DND-41 (cell line): ENCODE measurements around the gene ARSI.

Experiments used
- ATAC-seq: fragments of 200-7000 bp; cut with Tn5 transposase; 3 replicates; pipeline ENCODE4 v1.9.1; 2021; ENCODE audit warnings: low read depth; ENCODE audit not compliant: insufficient read depth
- DNase-seq: peaks from one replicate; pipeline ENCODE4 v3.0.0-alpha.2; 2020
- H2AFZ ChIP-seq: 2 replicates; pipeline ENCODE4 v1.6.0; 2012; ENCODE audit warnings: low read depth, low read length
- H3K27ac ChIP-seq: 2 replicates; pipeline ENCODE4 v1.5.1; 2012; ENCODE audit warnings: low read length, inconsistent platforms
- H3K27me3 ChIP-seq: fragments of 200-600 bp; sonication (generic); 2 replicates; pipeline ENCODE4 v1.6.0; 2012; ENCODE audit warnings: low read length, mild to moderate bottlenecking, inconsistent platforms; ENCODE audit not compliant: insufficient read depth, poor library complexity
- H3K36me3 ChIP-seq: 2 replicates; pipeline ENCODE4 v1.5.1; 2012; ENCODE audit warnings: low read length, inconsistent platforms; ENCODE audit not compliant: insufficient read depth
- H3K4me1 ChIP-seq: 2 replicates; pipeline ENCODE4 v1.5.1; 2012; ENCODE audit warnings: mild to moderate bottlenecking, low read length; ENCODE audit not compliant: insufficient read depth
- H3K4me2 ChIP-seq: 2 replicates; pipeline ENCODE4 v1.6.0; 2012; ENCODE audit warnings: mild to moderate bottlenecking, moderate library complexity, low read length, inconsistent platforms; ENCODE audit not compliant: insufficient read depth
- H3K4me3 ChIP-seq, 2 experiments: fragments of 200-600 bp in 1 of 2; shearing (Covaris generic) in 1 of 2; 2 replicates each; pipeline ENCODE4 v1.5.1; 2012 to 2016; ENCODE audit warnings: inconsistent platforms in 2 of 2, low read length in 2 of 2, mild to moderate bottlenecking in 2 of 2, low read depth in 1 of 2, moderate library complexity in 1 of 2
- H3K79me2 ChIP-seq: 2 replicates; pipeline ENCODE4 v1.6.0; 2012; ENCODE audit warnings: low read length, inconsistent platforms; ENCODE audit not compliant: insufficient read depth
- H3K9ac ChIP-seq: 2 replicates; pipeline ENCODE4 v1.6.0; 2012; ENCODE audit warnings: low read depth, mild to moderate bottlenecking, inconsistent platforms, low read length, moderate library complexity
- H3K9me3 ChIP-seq: 2 replicates; pipeline ENCODE4 v1.5.1; 2012; ENCODE audit warnings: low read length, moderate library complexity, mild to moderate bottlenecking, inconsistent platforms; ENCODE audit not compliant: insufficient read depth, severe bottlenecking
- H4K20me1 ChIP-seq: 2 replicates; pipeline ENCODE4 v1.6.0; 2012; ENCODE audit warnings: low read length; ENCODE audit not compliant: insufficient read depth
- CTCF ChIP-seq: IDR thresholded peaks from 2 replicates; pipeline ENCODE4 v1.5.1; 2012; ENCODE audit warnings: borderline replicate concordance, low read length, moderate library complexity, mild to moderate bottlenecking; ENCODE audit not compliant: poor library complexity, severe bottlenecking; ENCODE audit errors: extremely low read depth
- EZH2 ChIP-seq: IDR thresholded peaks from 3 replicates; pipeline ENCODE4 v1.6.1; 2012; ENCODE audit warnings: borderline replicate concordance, low read depth, mild to moderate bottlenecking, moderate library complexity, low read length, inconsistent platforms; ENCODE audit not compliant: severe bottlenecking

ARSI gene

GRCh38 chr5:150289551-150290390 lies 12.9 kb downstream of the ARSI start, which contains the start of gene CAMK2A:
Gene CAMK2A (minus strand): TSS chr5:150289773. CDS start chr5:150289625, 148 bp downstream.
- Histone ChIP-seq H3K9ac (no peak within 1 kb of the TSS), H3K4me3 (no peak within 1 kb of the TSS), H3K27ac (no peak within 1 kb of the TSS), H2AFZ (no peak within 1 kb of the TSS), H3K4me1 (no peaks in the 10 kb centered on the region), H3K9me3 (no peaks in the 10 kb centered on the region), H3K79me2 (no peaks in the 10 kb centered on the region), H4K20me1 (peaks cover 3% of the 10 kb centered on the region; the same call in 1 of the 2 replicates), H3K4me2 (no peak within 1 kb of the TSS), H3K27me3 (peaks cover 3% of the 10 kb centered on the region), H3K36me3 (no peaks in the 10 kb centered on the region)
- TF ChIP-seq CTCF (no peak), EZH2 (no peak)
- ATAC-seq (no peak), DNase-seq (no peak)

DNA sequence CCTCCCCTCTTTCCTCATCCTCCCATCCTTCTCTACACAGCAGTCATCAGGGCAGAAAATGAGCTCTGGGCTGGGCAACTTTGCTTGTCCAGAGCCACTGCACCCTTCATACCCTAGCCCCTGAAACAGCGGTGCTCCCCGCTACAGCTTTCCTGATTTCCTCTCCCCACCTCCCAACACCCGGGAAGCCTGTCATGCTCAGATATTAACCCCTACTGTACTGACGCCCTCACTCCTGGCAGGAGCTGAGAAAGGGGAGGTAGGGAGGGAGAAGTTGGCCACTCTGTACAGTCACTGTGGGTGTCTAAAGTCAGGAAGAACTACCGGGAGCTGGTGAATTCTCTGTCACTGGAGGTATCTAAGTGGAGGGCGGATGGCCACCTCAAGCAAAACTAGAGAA lies 13.9 kb downstream of the ARSI start:
- Histone ChIP-seq H3K4me3 (no peak overlapping the region), H3K9ac (no peak overlapping the region), H3K79me2 (no peaks in the 10 kb centered on the region), H3K27me3 (peaks cover 3% of the 10 kb centered on the region), H4K20me1 (peaks cover 3% of the 10 kb centered on the region; the same call in 1 of the 2 replicates), H3K4me1 (no peaks in the 10 kb centered on the region), H3K4me2 (no peak overlapping the region), H2AFZ (no peak overlapping the region), H3K9me3 (no peaks in the 10 kb centered on the region), H3K27ac (no peak overlapping the region), H3K36me3 (no peaks in the 10 kb centered on the region)
- no peak for DNase-seq
- TF ChIP-seq CTCF: no peak
- TF ChIP-seq EZH2: no peak
- ATAC-seq: no peak

DNA sequence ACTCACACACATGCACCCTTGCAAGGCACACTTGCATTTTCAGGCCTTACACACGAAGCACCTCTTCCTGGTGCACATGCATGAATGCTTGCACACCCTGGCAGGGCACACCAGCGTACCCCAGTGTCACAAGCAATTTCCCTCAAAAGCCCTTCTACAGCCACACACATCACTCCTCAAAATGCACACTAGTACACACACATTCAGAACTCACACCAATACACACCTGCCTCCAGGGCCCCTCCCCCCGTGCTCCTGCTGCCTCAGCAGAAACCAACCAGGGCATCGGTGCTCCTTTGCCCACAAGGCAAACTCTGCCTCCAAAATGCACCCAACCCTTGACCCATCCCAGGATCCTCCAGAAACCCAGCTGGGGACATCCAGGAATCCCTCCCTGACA lies 14.3 kb downstream of the ARSI start:
- no peak for ATAC-seq
- Histone ChIP-seq H3K4me3 (no peak overlapping the region), H3K4me1 (no peaks in the 10 kb centered on the region), H3K4me2 (no peak overlapping the region), H3K9me3 (no peaks in the 10 kb centered on the region), H3K79me2 (no peaks in the 10 kb centered on the region), H3K27me3 (peaks cover 3% of the 10 kb centered on the region), H3K36me3 (no peaks in the 10 kb centered on the region), H3K9ac (no peak overlapping the region), H2AFZ (no peak overlapping the region), H4K20me1 (peaks cover 3% of the 10 kb centered on the region; the same call in 1 of the 2 replicates), H3K27ac (no peak overlapping the region)
- TF ChIP-seq CTCF: no peak
- TF ChIP-seq EZH2: no peak
- DNase-seq: no peak
